SU-DHL-6 (cell line): ENCODE data around the gene MRPS5.
"Not testable (repeated sequence)": the region's sequence is repeated elsewhere in the genome, so short reads cannot be mapped to it uniquely, and the experiment has no call there.

Source experiments
- H2AFZ ChIP-seq: fragments of 200-600 bp; sonication (generic); 2 replicates; pipeline ENCODE4 v1.6.1; 2014; ENCODE audit warnings: low read depth, mild to moderate bottlenecking, moderate library complexity, mixed read lengths, antibody characterized with exemption, low read length; ENCODE audit not compliant: severe bottlenecking
- H3F3A ChIP-seq: fragments of 200-600 bp; shearing (Covaris generic); 2 replicates; pipeline ENCODE4 v1.6.0; 2016; ENCODE audit warnings: antibody characterized with exemption, mild to moderate bottlenecking; ENCODE audit not compliant: insufficient read depth
- H3K27ac ChIP-seq: fragments of 200-600 bp; sonication (generic); 2 replicates; pipeline ENCODE4 v1.5.1; 2016; ENCODE audit warnings: low read depth, mild to moderate bottlenecking, low read length, moderate library complexity, mixed read lengths
- H3K27me3 ChIP-seq: fragments of 200-600 bp; sonication (generic), shearing (Covaris generic); 2 replicates; pipeline ENCODE4 v1.6.0; 2014; ENCODE audit warnings: mild to moderate bottlenecking, low read length
- H3K36me3 ChIP-seq: fragments of 200-600 bp; sonication (generic); 2 replicates; pipeline ENCODE4 v1.6.1; 2014; ENCODE audit warnings: mild to moderate bottlenecking, low read length, mixed read lengths
- H3K4me2 ChIP-seq: fragments of 300-600, 200-600 bp; shearing (Covaris generic), sonication (generic); 2 replicates; pipeline ENCODE4 v1.6.0; 2014; ENCODE audit warnings: low read length, low read depth, mild to moderate bottlenecking; ENCODE audit not compliant: poor library complexity, severe bottlenecking
- H3K4me3 ChIP-seq: fragments of 200-600 bp; sonication (generic); 2 replicates; pipeline ENCODE4 v1.5.1; 2014; ENCODE audit warnings: antibody characterized with exemption, low read length, mild to moderate bottlenecking, mixed read lengths; ENCODE audit not compliant: insufficient read depth, poor library complexity, severe bottlenecking
- H3K79me2 ChIP-seq: fragments of 200-600 bp; sonication (generic); 2 replicates; pipeline ENCODE4 v1.6.1; 2014; ENCODE audit warnings: mild to moderate bottlenecking, low read length, moderate library complexity; ENCODE audit not compliant: insufficient read depth
- H3K9ac ChIP-seq: fragments of 200-600 bp; sonication (generic); 2 replicates; pipeline ENCODE4 v1.7.0; 2014; ENCODE audit warnings: mild to moderate bottlenecking, low read length
- H3K9me2 ChIP-seq: fragments of 200-600 bp; sonication (generic); replicated peaks from 2 replicates; pipeline ENCODE4 v1.6.1; 2014; ENCODE audit warnings: low read length; ENCODE audit not compliant: insufficient read depth
- H3K9me3 ChIP-seq: fragments of 200-600 bp; sonication (generic); 2 replicates; pipeline ENCODE4 v1.6.1; 2014; ENCODE audit warnings: low read length, mixed read lengths; ENCODE audit not compliant: insufficient read depth
- H4K20me1 ChIP-seq: fragments of 200-600 bp; sonication (generic); 2 replicates; pipeline ENCODE4 v1.6.1; 2014; ENCODE audit warnings: low read depth, mild to moderate bottlenecking, antibody characterized with exemption, low read length, moderate library complexity, mixed read lengths
- EZH2phosphoT487 ChIP-seq: fragments of 200-600 bp; sonication (generic), shearing (Covaris generic); conservative IDR thresholded peaks from 2 replicates; pipeline ENCODE4 v1.6.1; 2018; ENCODE audit warnings: mild to moderate bottlenecking, antibody characterized with exemption, low read length, moderate library complexity, mixed read lengths
- TF ChIP-seq, protein P1 (sequence below): fragments of 200-600 bp; sonication (generic); IDR thresholded peaks from one replicate; pipeline ENCODE4 v1.5.1; 2017; ENCODE audit warnings: antibody characterized with exemption, mild to moderate bottlenecking, low read length, moderate library complexity; ENCODE audit not compliant: insufficient read depth, poor library complexity, severe bottlenecking

Gene MRPS5

GRCh38 chr2:95038635-95039298 lies 82.8 kb downstream of the MRPS5 start:
- Histone ChIP-seq H3K9me3 (no peaks in the 10 kb centered on the region), H3K4me2 (no peak overlapping the region), H3K27me3 (no peaks in the 10 kb centered on the region), H3K9ac (no peak overlapping the region), H3F3A (no peaks in the 10 kb centered on the region), H3K4me3 (no peak overlapping the region), H4K20me1 (no peaks in the 10 kb centered on the region), H3K27ac (no peak overlapping the region), H3K9me2 (no peaks in the 10 kb centered on the region), H3K36me3 (no peaks in the 10 kb centered on the region), H3K79me2 (no peaks in the 10 kb centered on the region), H2AFZ (no peak overlapping the region)
- TF ChIP-seq, protein P1, sequence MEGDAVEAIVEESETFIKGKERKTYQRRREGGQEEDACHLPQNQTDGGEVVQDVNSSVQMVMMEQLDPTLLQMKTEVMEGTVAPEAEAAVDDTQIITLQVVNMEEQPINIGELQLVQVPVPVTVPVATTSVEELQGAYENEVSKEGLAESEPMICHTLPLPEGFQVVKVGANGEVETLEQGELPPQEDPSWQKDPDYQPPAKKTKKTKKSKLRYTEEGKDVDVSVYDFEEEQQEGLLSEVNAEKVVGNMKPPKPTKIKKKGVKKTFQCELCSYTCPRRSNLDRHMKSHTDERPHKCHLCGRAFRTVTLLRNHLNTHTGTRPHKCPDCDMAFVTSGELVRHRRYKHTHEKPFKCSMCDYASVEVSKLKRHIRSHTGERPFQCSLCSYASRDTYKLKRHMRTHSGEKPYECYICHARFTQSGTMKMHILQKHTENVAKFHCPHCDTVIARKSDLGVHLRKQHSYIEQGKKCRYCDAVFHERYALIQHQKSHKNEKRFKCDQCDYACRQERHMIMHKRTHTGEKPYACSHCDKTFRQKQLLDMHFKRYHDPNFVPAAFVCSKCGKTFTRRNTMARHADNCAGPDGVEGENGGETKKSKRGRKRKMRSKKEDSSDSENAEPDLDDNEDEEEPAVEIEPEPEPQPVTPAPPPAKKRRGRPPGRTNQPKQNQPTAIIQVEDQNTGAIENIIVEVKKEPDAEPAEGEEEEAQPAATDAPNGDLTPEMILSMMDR, result no peak
- TF ChIP-seq EZH2phosphoT487, result no peak

GRCh38 chr2:95037841-95038585 lies 83.6 kb downstream of the MRPS5 start:
- H3K4me2 ChIP-seq, H3K79me2 ChIP-seq, H3K9me2 ChIP-seq, H4K20me1 ChIP-seq, H2AFZ ChIP-seq, H3K9me3 ChIP-seq, H3K36me3 ChIP-seq, H3K9ac ChIP-seq, H3K27ac ChIP-seq, H3K27me3 ChIP-seq, H3K4me3 ChIP-seq, H3F3A ChIP-seq: not testable (repeated sequence)

- Histone ChIP-seq H3K27ac (no peak overlapping the region), H2AFZ (no peak overlapping the region), H3K9me3 (no peaks in the 10 kb centered on the region), H3K4me2 (no peak overlapping the region), H3K9ac (no peak overlapping the region), H4K20me1 (no peaks in the 10 kb centered on the region), H3K9me2 (no peaks in the 10 kb centered on the region), H3K36me3 (no peaks in the 10 kb centered on the region), H3K4me3 (no peak overlapping the region), H3K79me2 (no peaks in the 10 kb centered on the region), H3K27me3 (no peaks in the 10 kb centered on the region), H3F3A (no peaks in the 10 kb centered on the region)
- no peak for TF ChIP-seq EZH2phosphoT487
- TF ChIP-seq, protein P1, result no peak
Measured at GRCh38 chr2:95037384-95037839, 84.2 kb downstream of the MRPS5 start.
